Trophoblast cell (in vitro differentiated cells and primary cell): ENCODE data around the gene STYXL1.

Source experiments
- DNase-seq, 2 donors: peaks; one replicate each; pipeline ENCODE4 v3.0.0-alpha.2; 2016
- H2AFZ ChIP-seq: 2 replicates; pipeline ENCODE4 v1.6.1; 2013; ENCODE audit warnings: low read length, moderate library complexity, mild to moderate bottlenecking; ENCODE audit not compliant: insufficient read depth, poor library complexity
- H2AK5ac ChIP-seq: 2 replicates; pipeline ENCODE4 v1.6.1; 2013; ENCODE audit warnings: mild to moderate bottlenecking, low read length
- H2BK120ac ChIP-seq: 2 replicates; pipeline ENCODE4 v1.6.1; 2013; ENCODE audit warnings: low read length, mild to moderate bottlenecking, moderate library complexity; ENCODE audit not compliant: insufficient read depth, poor library complexity
- H2BK12ac ChIP-seq: 2 replicates; pipeline ENCODE4 v1.6.1; 2013; ENCODE audit warnings: mild to moderate bottlenecking, low read length, moderate library complexity
- H2BK5ac ChIP-seq: 2 replicates; pipeline ENCODE4 v1.6.1; 2013; ENCODE audit warnings: low read length, low read depth, moderate library complexity, mild to moderate bottlenecking; ENCODE audit not compliant: poor library complexity
- H3K14ac ChIP-seq: 2 replicates; pipeline ENCODE4 v1.6.1; 2013; ENCODE audit warnings: mild to moderate bottlenecking, low read length
- H3K18ac ChIP-seq: 2 replicates; pipeline ENCODE4 v1.6.1; 2013; ENCODE audit warnings: mild to moderate bottlenecking, low read length
- H3K23ac ChIP-seq: 2 replicates; pipeline ENCODE4 v1.6.1; 2013; ENCODE audit warnings: low read length
- H3K27ac ChIP-seq: 2 replicates; pipeline ENCODE4 v1.5.1; 2013; ENCODE audit warnings: low read depth, mild to moderate bottlenecking, inconsistent platforms, low read length, moderate library complexity
- H3K27me3 ChIP-seq: 2 replicates; pipeline ENCODE4 v1.6.1; 2013; ENCODE audit warnings: inconsistent platforms, mild to moderate bottlenecking, low read length, moderate library complexity; ENCODE audit not compliant: insufficient read depth
- H3K36me3 ChIP-seq, 2 experiments: 1 replicate in 1 of 2; 2 replicates in 1 of 2; pipeline ENCODE4 v1.6.1; 2013; ENCODE audit warnings: low read length in 2 of 2, mild to moderate bottlenecking in 2 of 2, moderate library complexity in 1 of 2; ENCODE audit not compliant: insufficient read depth in 2 of 2, control insufficient read depth in 1 of 2
- H3K4ac ChIP-seq: 2 replicates; pipeline ENCODE4 v1.6.1; 2013; ENCODE audit warnings: low read depth, mild to moderate bottlenecking, low read length, moderate library complexity
- H3K4me1 ChIP-seq, 2 experiments: 1 replicate in 1 of 2; 2 replicates in 1 of 2; pipeline ENCODE4 v1.6.1; 2013; ENCODE audit warnings: low read length in 2 of 2, mild to moderate bottlenecking in 2 of 2, moderate library complexity in 1 of 2; ENCODE audit not compliant: insufficient read depth in 2 of 2, control insufficient read depth in 1 of 2
- H3K4me2 ChIP-seq: 2 replicates; pipeline ENCODE4 v1.6.1; 2013; ENCODE audit warnings: inconsistent platforms, mild to moderate bottlenecking, low read length, moderate library complexity
- H3K4me3 ChIP-seq: 2 replicates; pipeline ENCODE4 v1.5.1; 2013; ENCODE audit warnings: mild to moderate bottlenecking, low read depth, low read length, inconsistent platforms
- H3K79me1 ChIP-seq: one replicate; pipeline ENCODE4 v1.6.1; 2013; ENCODE audit warnings: low read length
- H3K79me2 ChIP-seq: 2 replicates; pipeline ENCODE4 v1.6.1; 2013; ENCODE audit warnings: low read length, mild to moderate bottlenecking; ENCODE audit not compliant: control insufficient read depth, insufficient read depth, poor library complexity
- H3K9ac ChIP-seq: 2 replicates; pipeline ENCODE4 v1.6.1; 2013; ENCODE audit warnings: mild to moderate bottlenecking, low read length
- H3K9me3 ChIP-seq: 2 replicates; pipeline ENCODE4 v1.6.1; 2013; ENCODE audit warnings: low read depth, mild to moderate bottlenecking, control low read depth, inconsistent platforms, low read length; ENCODE audit not compliant: insufficient read depth
- H4K12ac ChIP-seq: 2 replicates; pipeline ENCODE4 v1.6.1; 2013; ENCODE audit warnings: low read depth, mild to moderate bottlenecking, low read length, moderate library complexity
- H4K8ac ChIP-seq: 2 replicates; pipeline ENCODE4 v1.6.1; 2013; ENCODE audit warnings: low read depth, mild to moderate bottlenecking, low read length, moderate library complexity
- H4K91ac ChIP-seq: one replicate; pipeline ENCODE4 v1.6.1; 2013; ENCODE audit warnings: low read depth, mild to moderate bottlenecking, low read length, moderate library complexity
- WGBS: extraction: QIAGEN DNeasy Blood & Tissue Kit; methylation state at CpG from one replicate; pipeline ENCODE4 v1.1.7; 2013; ENCODE audit warnings: missing lambda C conversion rate; ENCODE audit not compliant: insufficient read length, insufficient coverage; ENCODE audit errors: extremely low coverage; 5-methylcytosine and 5-hydroxymethylcytosine counted together

STYXL1 gene

DNA sequence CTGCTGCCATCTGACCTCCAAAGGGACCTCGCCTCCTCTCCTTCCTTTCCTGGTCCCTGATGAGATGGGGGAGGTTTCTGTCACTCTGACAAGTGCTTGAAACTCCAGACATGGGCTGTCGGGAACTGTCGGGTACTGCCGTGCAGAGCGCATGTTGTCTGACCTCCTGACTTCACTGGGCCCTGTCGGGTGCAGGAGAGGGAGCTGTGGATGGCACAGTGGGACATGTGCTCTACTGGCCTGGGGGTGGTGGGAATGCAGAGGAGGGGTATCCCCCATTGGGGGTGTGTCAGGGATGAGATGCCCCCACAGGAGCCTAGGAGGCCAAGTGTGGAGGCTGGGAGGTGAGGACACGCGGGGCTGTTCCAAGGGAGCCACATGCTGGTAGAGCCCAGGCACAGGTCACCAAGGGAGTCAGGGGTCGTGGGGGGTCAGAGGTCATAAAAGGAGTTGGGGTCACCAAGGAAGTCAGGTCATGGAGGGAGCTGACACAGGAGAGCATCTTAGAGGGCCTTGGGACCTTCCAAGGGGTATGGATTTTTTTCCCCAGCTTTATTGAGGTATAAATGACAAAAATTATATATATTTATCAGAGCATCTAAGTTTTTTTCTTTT lies 84.3 kb downstream of the STYXL1 start:
- no CpG with 5 or more reads among the region's 9 CpGs for WGBS
- Histone ChIP-seq H3K9me3 (no peaks in the 10 kb centered on the region), H4K8ac (no peak overlapping the region), H3K14ac (no peak overlapping the region), H3K79me1 (no peaks in the 10 kb centered on the region), H4K12ac (no peak overlapping the region), H2BK5ac (no peak overlapping the region), H2BK12ac (no peak overlapping the region), H2AK5ac (no peak overlapping the region), H3K27me3 (no peaks in the 10 kb centered on the region), H3K18ac (no peak overlapping the region), H2BK120ac (no peak overlapping the region), H3K79me2 (no peaks in the 10 kb centered on the region), H4K91ac (no peak overlapping the region), H2AFZ (no peak overlapping the region), H3K4me2 (no peak overlapping the region), H3K9ac (no peak overlapping the region), H3K36me3 (peaks cover 23 to 24% of the 10 kb centered on the region in 2 experiments), H3K4me1 (peaks cover 2 to 12% of the 10 kb centered on the region in 2 experiments), H3K4ac (no peak overlapping the region), H3K27ac (no peak overlapping the region), H3K23ac (no peak overlapping the region), H3K4me3 (no peak overlapping the region)
- peak in 1 of 2 donors; percentile 0 for DNase-seq

DNA sequence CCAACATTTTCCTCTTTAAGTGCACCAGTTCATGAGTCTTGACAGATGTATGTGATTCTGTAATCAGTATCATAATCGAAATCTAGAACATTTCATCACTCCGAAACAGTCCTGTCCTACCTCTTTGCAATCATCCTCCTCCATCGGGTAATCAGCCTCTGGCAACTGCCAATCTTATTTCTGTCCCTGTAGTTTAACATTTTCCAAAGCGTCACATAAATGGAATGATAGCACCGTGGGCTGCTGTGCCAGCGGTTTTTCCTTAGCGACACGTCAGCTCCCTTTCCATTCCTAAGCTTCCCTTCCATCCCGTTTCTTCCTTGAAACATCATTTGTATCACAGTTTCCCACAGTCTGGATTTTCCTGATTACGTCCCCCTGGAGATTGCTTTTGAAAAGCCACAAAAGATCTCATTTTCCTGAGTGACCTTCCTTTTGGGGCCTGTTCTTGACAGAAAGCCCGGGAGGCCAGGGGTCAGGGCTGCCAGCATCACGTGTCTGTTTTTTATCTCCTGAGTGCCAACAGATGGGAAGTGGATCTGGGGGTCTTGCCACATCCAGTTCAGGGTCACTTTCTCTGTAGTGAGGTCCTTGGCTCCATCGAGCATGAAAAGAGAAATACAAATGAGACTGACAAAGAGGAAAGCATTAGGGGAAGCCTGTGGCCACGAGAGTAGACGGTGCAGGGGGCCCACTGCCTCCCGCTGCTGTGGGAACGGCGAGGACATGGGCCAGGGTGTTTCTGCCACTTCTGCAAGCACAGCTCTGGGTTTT lies 85.0 kb downstream of the STYXL1 start:
- Histone ChIP-seq H2BK120ac (no peak overlapping the region), H4K8ac (no peak overlapping the region), H3K4me3 (no peak overlapping the region), H4K12ac (no peak overlapping the region), H2AFZ (no peak overlapping the region), H3K9me3 (no peaks in the 10 kb centered on the region), H3K27ac (no peak overlapping the region), H2BK5ac (no peak overlapping the region), H3K4me2 (no peak overlapping the region), H3K79me1 (no peaks in the 10 kb centered on the region), H3K4ac (no peak overlapping the region), H3K9ac (no peak overlapping the region), H3K79me2 (no peaks in the 10 kb centered on the region), H2BK12ac (no peak overlapping the region), H4K91ac (no peak overlapping the region), H3K14ac (no peak overlapping the region), H3K18ac (no peak overlapping the region), H3K4me1 (peaks cover 2 to 16% of the 10 kb centered on the region in 2 experiments), H2AK5ac (no peak overlapping the region), H3K36me3 (peaks cover 19 to 20% of the 10 kb centered on the region in 2 experiments), H3K27me3 (no peaks in the 10 kb centered on the region), H3K23ac (no peak overlapping the region)
- peak; percentile 93 to 98 for DNase-seq
- WGBS: no CpG with 5 or more reads among the region's 18 CpGs

DNA sequence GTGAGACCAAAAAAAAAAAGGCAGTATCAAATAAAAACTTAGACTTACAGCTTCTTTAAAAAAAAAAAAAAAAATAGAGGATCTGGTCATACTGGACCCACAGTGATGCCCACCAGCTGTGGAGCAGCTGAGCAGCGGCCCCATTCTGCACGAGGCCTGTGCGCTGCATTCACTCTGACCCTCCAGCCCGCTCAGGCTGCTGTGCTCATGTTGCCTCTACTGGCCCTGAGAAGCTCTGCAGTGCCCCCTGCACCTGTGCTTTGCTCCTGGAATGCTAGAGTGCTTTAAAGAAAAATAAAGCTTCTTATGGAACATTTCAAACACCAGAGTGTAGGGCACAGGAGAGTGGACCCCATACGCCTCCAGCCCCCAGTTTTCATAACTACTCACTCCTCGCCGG lies 86.6 kb downstream of the STYXL1 start:
- H3K4ac ChIP-seq: no peak overlapping the region
- H3K4me2 ChIP-seq: no peak overlapping the region
- H3K36me3 ChIP-seq: peaks cover 14 to 15% of the 10 kb centered on the region in 2 experiments
- no peaks in the 10 kb centered on the region for H3K27me3 ChIP-seq
- DNase-seq: no peak
- H2BK120ac ChIP-seq: no peak overlapping the region
- H3K79me1 ChIP-seq: peaks cover 10% of the 10 kb centered on the region
- no peak overlapping the region for H2BK12ac ChIP-seq
- H3K27ac ChIP-seq: no peak overlapping the region
- peaks cover 11 to 31% of the 10 kb centered on the region in 2 experiments for H3K4me1 ChIP-seq
- peaks cover 2% of the 10 kb centered on the region for H3K9me3 ChIP-seq
- no peak overlapping the region for H3K14ac ChIP-seq
- no peak overlapping the region for H3K23ac ChIP-seq
- no peak overlapping the region for H2BK5ac ChIP-seq
- H2AFZ ChIP-seq: no peak overlapping the region
- H2AK5ac ChIP-seq: no peak overlapping the region
- H3K4me3 ChIP-seq: no peak overlapping the region
- H4K91ac ChIP-seq: no peak overlapping the region
- H3K9ac ChIP-seq: no peak overlapping the region
- H4K12ac ChIP-seq: no peak overlapping the region
- H3K18ac ChIP-seq: no peak overlapping the region
- H4K8ac ChIP-seq: no peak overlapping the region
- H3K79me2 ChIP-seq: no peaks in the 10 kb centered on the region
- no CpG with 5 or more reads among the region's 7 CpGs for WGBS

DNA sequence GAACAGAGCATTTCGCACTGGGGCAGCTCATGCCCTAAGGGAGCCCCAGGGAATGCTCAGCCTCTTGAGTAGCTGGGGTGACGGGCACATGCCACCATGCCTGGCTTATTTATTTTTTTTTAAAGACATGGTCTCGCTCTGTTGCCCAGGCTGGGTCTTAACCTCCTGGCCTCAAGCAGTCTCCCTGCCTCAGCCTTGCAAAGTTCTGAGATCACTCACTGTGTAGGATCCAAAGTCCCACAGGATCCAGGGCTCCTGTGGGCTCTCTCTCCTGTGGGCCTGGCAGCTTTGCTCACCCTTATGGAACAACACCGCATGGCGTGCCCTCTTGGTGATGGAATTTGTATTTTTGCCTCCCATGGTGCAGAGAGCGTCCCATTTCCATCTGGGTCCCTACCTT lies 87.4 kb downstream of the STYXL1 start:
- H3K27ac ChIP-seq: no peak overlapping the region
- no peak overlapping the region for H2AK5ac ChIP-seq
- no peak overlapping the region for H3K14ac ChIP-seq
- peaks cover 12 to 17% of the 10 kb centered on the region in 2 experiments for H3K36me3 ChIP-seq
- H4K91ac ChIP-seq: no peak overlapping the region
- H3K4me2 ChIP-seq: no peak overlapping the region
- H3K79me1 ChIP-seq: peaks cover 15% of the 10 kb centered on the region
- H3K23ac ChIP-seq: no peak overlapping the region
- H3K4me1 ChIP-seq: peaks cover 16 to 38% of the 10 kb centered on the region in 2 experiments
- no peaks in the 10 kb centered on the region for H3K27me3 ChIP-seq
- peaks cover 2% of the 10 kb centered on the region for H3K79me2 ChIP-seq
- H3K18ac ChIP-seq: no peak overlapping the region
- H3K4ac ChIP-seq: no peak overlapping the region
- no peak overlapping the region for H4K12ac ChIP-seq
- no peak overlapping the region for H3K9ac ChIP-seq
- no CpG with 5 or more reads among the region's 6 CpGs for WGBS
- DNase-seq: no peak
- no peak overlapping the region for H4K8ac ChIP-seq
- H3K4me3 ChIP-seq: no peak overlapping the region
- H2BK120ac ChIP-seq: no peak overlapping the region
- H2BK12ac ChIP-seq: no peak overlapping the region
- H3K9me3 ChIP-seq: peaks cover 3% of the 10 kb centered on the region
- no peak overlapping the region for H2BK5ac ChIP-seq
- no peak overlapping the region for H2AFZ ChIP-seq
